SH-SY5Y (cell line): ENCODE data around the gene CFAP20DC.

Source experiments
- GATA2 ChIP-seq: IDR thresholded peaks from 2 replicates; pipeline ENCODE4 v1.6.1; 2011; ENCODE audit warnings: mild to moderate bottlenecking, low read depth, low read length
- GATA3 ChIP-seq: IDR thresholded peaks from 2 replicates; pipeline ENCODE4 v1.6.1; 2011; ENCODE audit warnings: low read depth, mild to moderate bottlenecking, low read length, moderate library complexity

- TF ChIP-seq GATA3 (no peak), GATA2 (no peak)
Observed at GRCh38 chr3:58866079-58866478, 183.7 kb downstream of the CFAP20DC start.
